WTC11 (cell line): Measurements from ENCODE around the gene ZNF367. TPM values are rescaled to one million over a fixed set of nuclear protein-coding genes. Genes with fewer than 3 reads are reported as not detected.

ENCODE experiments used
- ATAC-seq: fragments of 200-7000 bp; cut with Tn5 transposase; 2 replicates; pipeline ENCODE4 v1.10.0; 2021; ENCODE audit warnings: mild to moderate bottlenecking, moderate library complexity
- CTCF ChIA-PET: fragments of 300-600 bp; sonication (Branson Sonifier 250); formaldehyde crosslinking; loops from one replicate; lab custom pipeline; 2021; ENCODE audit warnings: antibody characterized with exemption; lab: Charles Lee
- POLR2A ChIA-PET: fragments of 350-600 bp; sonication (Branson Sonifier 250); formaldehyde crosslinking; loops from one replicate; lab custom pipeline; 2021; ENCODE audit warnings: antibody characterized with exemption; lab: Charles Lee
- DNase-seq: peaks from one replicate; pipeline ENCODE4 v3.0.0; 2021; ENCODE audit warnings: low spot score
- H3K27ac Mint-ChIP-seq: 2 replicates; pipeline ENCODE4 v1.8.0; 2021; ENCODE audit warnings: mixed read lengths
- H3K27me3 Mint-ChIP-seq: 2 replicates; pipeline ENCODE4 v1.8.0; 2021; ENCODE audit warnings: low read depth, mild to moderate bottlenecking, moderate library complexity, mixed read lengths
- H3K36me3 Mint-ChIP-seq: 2 replicates; pipeline ENCODE4 v1.8.0; 2021; ENCODE audit warnings: mixed read lengths
- H3K4me1 Mint-ChIP-seq: 2 replicates; pipeline ENCODE4 v1.8.0; 2022; ENCODE audit warnings: mixed read lengths
- H3K4me3 Mint-ChIP-seq: 2 replicates; pipeline ENCODE4 v1.8.0; 2021; ENCODE audit warnings: mild to moderate bottlenecking, moderate library complexity, mixed read lengths
- H3K9me3 Mint-ChIP-seq: 2 replicates; pipeline ENCODE4 v1.8.0; 2021; ENCODE audit warnings: mixed read lengths
- ELF4 ChIP-seq: sonication (generic); formaldehyde crosslinking; IDR thresholded peaks from 2 replicates; pipeline ENCODE4 v1.8.1; 2022; ENCODE audit warnings: low read depth, mild to moderate bottlenecking, moderate library complexity, missing genetic modification reagents
- FOXK1 ChIP-seq: sonication (generic); formaldehyde crosslinking; IDR thresholded peaks from 2 replicates; pipeline ENCODE4 v1.8.0; 2022; ENCODE audit warnings: mild to moderate bottlenecking, moderate library complexity, missing genetic modification reagents
- GRHL2 ChIP-seq: fragments of 250-450 bp; sonication (Bioruptor Pico); IDR thresholded peaks from 2 replicates; pipeline ENCODE4 v1.8.0; 2022; ENCODE audit warnings: mild to moderate bottlenecking, moderate library complexity; ENCODE audit not compliant: insufficient replicate concordance, severe bottlenecking
- HMGA2 ChIP-seq: fragments of 250-450 bp; sonication (Bioruptor Pico); IDR thresholded peaks from 2 replicates; pipeline ENCODE4 v1.4.0; 2021; ENCODE audit warnings: mild to moderate bottlenecking, moderate library complexity
- JAZF1 ChIP-seq: fragments of 250-450 bp; sonication (Bioruptor Pico); IDR thresholded peaks from 2 replicates; pipeline ENCODE4 v1.9.0; 2021; ENCODE audit warnings: moderate library complexity, mild to moderate bottlenecking, inconsistent platforms
- JUN ChIP-seq: sonication (generic); formaldehyde crosslinking; IDR thresholded peaks from 2 replicates; pipeline ENCODE4 v1.8.0; 2023; ENCODE audit warnings: mild to moderate bottlenecking, missing genetic modification reagents
- KAT7 ChIP-seq: sonication (generic); formaldehyde crosslinking; IDR thresholded peaks from 2 replicates; pipeline ENCODE4 v1.8.1; 2023; ENCODE audit warnings: missing genetic modification reagents, mild to moderate bottlenecking, borderline replicate concordance
- RELA ChIP-seq: sonication (generic); formaldehyde crosslinking; IDR thresholded peaks from 2 replicates; pipeline ENCODE4 v1.8.1; 2022; ENCODE audit warnings: missing genetic modification reagents, mild to moderate bottlenecking, borderline replicate concordance
- RORB ChIP-seq: fragments of 250-450 bp; sonication (Bioruptor Pico); IDR thresholded peaks from 2 replicates; pipeline ENCODE4 v1.9.0; 2021; ENCODE audit warnings: mild to moderate bottlenecking
- SOX15 ChIP-seq: fragments of 250-450 bp; sonication (Bioruptor Pico); IDR thresholded peaks from 2 replicates; pipeline ENCODE4 v1.9.0; 2021; ENCODE audit warnings: mild to moderate bottlenecking
- SP1 ChIP-seq: sonication (generic); formaldehyde crosslinking; conservative IDR thresholded peaks from 2 replicates; pipeline ENCODE4 v1.8.1; 2022; ENCODE audit warnings: missing genetic modification reagents
- TEAD1 ChIP-seq: sonication (generic); formaldehyde crosslinking; IDR thresholded peaks from 2 replicates; pipeline ENCODE4 v1.8.0; 2022; ENCODE audit warnings: mild to moderate bottlenecking, missing genetic modification reagents
- total RNA-seq: library from RNA; stranded (reverse); gene quantifications from 3 replicates; pipeline ENCODE4 v1.2.3, GENCODE V29; 2021
- TF ChIP-seq, protein P1 (sequence below): sonication (generic); formaldehyde crosslinking; IDR thresholded peaks from 2 replicates; pipeline ENCODE4 v1.8.0; 2022; ENCODE audit warnings: mild to moderate bottlenecking, missing genetic modification reagents
- TF ChIP-seq, protein P2 (sequence below): fragments of 200-600 bp; IDR thresholded peaks from 2 replicates; pipeline ENCODE4 v1.8.0; 2022; ENCODE audit warnings: antibody characterized with exemption
- TF ChIP-seq, protein P3 (sequence below): fragments of 250-450 bp; sonication (Bioruptor Pico); IDR thresholded peaks from 2 replicates; pipeline ENCODE4 v1.9.0; 2021; ENCODE audit warnings: mild to moderate bottlenecking, borderline replicate concordance
- TF ChIP-seq, protein P4 (sequence below): fragments of 250-450 bp; sonication (Bioruptor Pico); IDR thresholded peaks from 2 replicates; pipeline ENCODE4 v2.1.2; 2022; ENCODE audit warnings: mild to moderate bottlenecking, moderate library complexity
- TF ChIP-seq, protein P5 (sequence below): sonication (generic); formaldehyde crosslinking; IDR thresholded peaks from 2 replicates; pipeline ENCODE4 v1.8.0; 2022; ENCODE audit warnings: mild to moderate bottlenecking, missing genetic modification reagents
- TF ChIP-seq, protein P6 (sequence below): sonication (generic); formaldehyde crosslinking; IDR thresholded peaks from 2 replicates; pipeline ENCODE4 v1.8.1; 2023; ENCODE audit warnings: mild to moderate bottlenecking, missing genetic modification reagents, borderline replicate concordance

Gene ZNF367
- total RNA-seq, 1 experiment from 2014 or later: 7.4 TPM

DNA sequence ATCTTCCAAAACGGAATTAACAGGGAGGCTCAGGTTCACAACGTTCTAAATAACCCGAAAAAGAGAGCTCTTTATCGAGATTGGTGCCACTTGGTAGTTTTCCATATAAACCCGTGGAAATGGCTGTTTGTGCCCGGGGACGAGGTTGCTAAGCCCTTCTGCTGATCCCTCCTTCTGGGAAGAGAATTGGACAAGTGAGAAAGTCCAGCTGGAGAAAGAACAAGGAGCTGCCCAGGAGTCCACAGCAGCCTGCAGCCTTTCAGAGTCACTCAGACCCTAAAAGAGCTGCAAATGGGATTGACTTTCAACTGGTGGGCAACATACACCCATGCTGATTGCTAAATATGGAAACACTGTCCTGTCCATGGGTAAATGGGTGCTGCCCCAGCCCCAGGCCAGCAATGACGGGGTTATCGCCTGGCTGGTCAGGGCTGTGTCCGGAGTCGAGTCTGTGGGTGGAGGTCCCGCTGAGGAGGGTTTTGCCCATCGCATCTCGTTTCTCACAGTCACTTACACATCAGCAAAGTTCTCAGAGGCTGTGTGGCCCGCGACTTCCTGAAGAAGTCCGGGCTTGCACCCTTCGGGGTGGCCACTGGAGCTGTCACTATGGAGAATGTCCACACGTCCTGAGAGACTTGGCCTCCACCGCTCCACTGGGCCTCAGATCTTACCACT is 75.5 kb downstream of the ZNF367 start:
- TF ChIP-seq RELA (no peak), JAZF1 (CRISPR knock-in tag) (no peak), FOXK1 (CRISPR knock-in tag) (no peak), TEAD1 (CRISPR knock-in tag) (no peak), RORB (CRISPR knock-in tag) (no peak), KAT7 (CRISPR knock-in tag) (no peak), JUN (CRISPR knock-in tag) (no peak), HMGA2 (no peak), SOX15 (CRISPR knock-in tag) (no peak), SP1 (CRISPR knock-in tag) (no peak), ELF4 (CRISPR knock-in tag) (no peak), GRHL2 (CRISPR knock-in tag) (no peak)
- TF ChIP-seq, protein P1, sequence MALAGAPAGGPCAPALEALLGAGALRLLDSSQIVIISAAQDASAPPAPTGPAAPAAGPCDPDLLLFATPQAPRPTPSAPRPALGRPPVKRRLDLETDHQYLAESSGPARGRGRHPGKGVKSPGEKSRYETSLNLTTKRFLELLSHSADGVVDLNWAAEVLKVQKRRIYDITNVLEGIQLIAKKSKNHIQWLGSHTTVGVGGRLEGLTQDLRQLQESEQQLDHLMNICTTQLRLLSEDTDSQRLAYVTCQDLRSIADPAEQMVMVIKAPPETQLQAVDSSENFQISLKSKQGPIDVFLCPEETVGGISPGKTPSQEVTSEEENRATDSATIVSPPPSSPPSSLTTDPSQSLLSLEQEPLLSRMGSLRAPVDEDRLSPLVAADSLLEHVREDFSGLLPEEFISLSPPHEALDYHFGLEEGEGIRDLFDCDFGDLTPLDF (CRISPR knock-in tag): no peak
- TF ChIP-seq, protein P2, sequence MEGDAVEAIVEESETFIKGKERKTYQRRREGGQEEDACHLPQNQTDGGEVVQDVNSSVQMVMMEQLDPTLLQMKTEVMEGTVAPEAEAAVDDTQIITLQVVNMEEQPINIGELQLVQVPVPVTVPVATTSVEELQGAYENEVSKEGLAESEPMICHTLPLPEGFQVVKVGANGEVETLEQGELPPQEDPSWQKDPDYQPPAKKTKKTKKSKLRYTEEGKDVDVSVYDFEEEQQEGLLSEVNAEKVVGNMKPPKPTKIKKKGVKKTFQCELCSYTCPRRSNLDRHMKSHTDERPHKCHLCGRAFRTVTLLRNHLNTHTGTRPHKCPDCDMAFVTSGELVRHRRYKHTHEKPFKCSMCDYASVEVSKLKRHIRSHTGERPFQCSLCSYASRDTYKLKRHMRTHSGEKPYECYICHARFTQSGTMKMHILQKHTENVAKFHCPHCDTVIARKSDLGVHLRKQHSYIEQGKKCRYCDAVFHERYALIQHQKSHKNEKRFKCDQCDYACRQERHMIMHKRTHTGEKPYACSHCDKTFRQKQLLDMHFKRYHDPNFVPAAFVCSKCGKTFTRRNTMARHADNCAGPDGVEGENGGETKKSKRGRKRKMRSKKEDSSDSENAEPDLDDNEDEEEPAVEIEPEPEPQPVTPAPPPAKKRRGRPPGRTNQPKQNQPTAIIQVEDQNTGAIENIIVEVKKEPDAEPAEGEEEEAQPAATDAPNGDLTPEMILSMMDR: no peak
- TF ChIP-seq, protein P3, sequence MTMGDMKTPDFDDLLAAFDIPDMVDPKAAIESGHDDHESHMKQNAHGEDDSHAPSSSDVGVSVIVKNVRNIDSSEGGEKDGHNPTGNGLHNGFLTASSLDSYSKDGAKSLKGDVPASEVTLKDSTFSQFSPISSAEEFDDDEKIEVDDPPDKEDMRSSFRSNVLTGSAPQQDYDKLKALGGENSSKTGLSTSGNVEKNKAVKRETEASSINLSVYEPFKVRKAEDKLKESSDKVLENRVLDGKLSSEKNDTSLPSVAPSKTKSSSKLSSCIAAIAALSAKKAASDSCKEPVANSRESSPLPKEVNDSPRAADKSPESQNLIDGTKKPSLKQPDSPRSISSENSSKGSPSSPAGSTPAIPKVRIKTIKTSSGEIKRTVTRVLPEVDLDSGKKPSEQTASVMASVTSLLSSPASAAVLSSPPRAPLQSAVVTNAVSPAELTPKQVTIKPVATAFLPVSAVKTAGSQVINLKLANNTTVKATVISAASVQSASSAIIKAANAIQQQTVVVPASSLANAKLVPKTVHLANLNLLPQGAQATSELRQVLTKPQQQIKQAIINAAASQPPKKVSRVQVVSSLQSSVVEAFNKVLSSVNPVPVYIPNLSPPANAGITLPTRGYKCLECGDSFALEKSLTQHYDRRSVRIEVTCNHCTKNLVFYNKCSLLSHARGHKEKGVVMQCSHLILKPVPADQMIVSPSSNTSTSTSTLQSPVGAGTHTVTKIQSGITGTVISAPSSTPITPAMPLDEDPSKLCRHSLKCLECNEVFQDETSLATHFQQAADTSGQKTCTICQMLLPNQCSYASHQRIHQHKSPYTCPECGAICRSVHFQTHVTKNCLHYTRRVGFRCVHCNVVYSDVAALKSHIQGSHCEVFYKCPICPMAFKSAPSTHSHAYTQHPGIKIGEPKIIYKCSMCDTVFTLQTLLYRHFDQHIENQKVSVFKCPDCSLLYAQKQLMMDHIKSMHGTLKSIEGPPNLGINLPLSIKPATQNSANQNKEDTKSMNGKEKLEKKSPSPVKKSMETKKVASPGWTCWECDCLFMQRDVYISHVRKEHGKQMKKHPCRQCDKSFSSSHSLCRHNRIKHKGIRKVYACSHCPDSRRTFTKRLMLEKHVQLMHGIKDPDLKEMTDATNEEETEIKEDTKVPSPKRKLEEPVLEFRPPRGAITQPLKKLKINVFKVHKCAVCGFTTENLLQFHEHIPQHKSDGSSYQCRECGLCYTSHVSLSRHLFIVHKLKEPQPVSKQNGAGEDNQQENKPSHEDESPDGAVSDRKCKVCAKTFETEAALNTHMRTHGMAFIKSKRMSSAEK (CRISPR knock-in tag): no peak
- TF ChIP-seq, protein P4, sequence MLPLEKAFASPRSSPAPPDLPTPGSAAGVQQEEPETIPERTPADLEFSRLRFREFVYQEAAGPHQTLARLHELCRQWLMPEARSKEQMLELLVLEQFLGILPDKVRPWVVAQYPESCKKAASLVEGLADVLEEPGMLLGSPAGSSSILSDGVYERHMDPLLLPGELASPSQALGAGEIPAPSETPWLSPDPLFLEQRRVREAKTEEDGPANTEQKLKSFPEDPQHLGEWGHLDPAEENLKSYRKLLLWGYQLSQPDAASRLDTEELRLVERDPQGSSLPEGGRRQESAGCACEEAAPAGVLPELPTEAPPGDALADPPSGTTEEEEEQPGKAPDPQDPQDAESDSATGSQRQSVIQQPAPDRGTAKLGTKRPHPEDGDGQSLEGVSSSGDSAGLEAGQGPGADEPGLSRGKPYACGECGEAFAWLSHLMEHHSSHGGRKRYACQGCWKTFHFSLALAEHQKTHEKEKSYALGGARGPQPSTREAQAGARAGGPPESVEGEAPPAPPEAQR (CRISPR knock-in tag): no peak
- TF ChIP-seq, protein P5, sequence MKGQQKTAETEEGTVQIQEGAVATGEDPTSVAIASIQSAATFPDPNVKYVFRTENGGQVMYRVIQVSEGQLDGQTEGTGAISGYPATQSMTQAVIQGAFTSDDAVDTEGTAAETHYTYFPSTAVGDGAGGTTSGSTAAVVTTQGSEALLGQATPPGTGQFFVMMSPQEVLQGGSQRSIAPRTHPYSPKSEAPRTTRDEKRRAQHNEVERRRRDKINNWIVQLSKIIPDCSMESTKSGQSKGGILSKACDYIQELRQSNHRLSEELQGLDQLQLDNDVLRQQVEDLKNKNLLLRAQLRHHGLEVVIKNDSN (CRISPR knock-in tag): no peak
- TF ChIP-seq, protein P6, sequence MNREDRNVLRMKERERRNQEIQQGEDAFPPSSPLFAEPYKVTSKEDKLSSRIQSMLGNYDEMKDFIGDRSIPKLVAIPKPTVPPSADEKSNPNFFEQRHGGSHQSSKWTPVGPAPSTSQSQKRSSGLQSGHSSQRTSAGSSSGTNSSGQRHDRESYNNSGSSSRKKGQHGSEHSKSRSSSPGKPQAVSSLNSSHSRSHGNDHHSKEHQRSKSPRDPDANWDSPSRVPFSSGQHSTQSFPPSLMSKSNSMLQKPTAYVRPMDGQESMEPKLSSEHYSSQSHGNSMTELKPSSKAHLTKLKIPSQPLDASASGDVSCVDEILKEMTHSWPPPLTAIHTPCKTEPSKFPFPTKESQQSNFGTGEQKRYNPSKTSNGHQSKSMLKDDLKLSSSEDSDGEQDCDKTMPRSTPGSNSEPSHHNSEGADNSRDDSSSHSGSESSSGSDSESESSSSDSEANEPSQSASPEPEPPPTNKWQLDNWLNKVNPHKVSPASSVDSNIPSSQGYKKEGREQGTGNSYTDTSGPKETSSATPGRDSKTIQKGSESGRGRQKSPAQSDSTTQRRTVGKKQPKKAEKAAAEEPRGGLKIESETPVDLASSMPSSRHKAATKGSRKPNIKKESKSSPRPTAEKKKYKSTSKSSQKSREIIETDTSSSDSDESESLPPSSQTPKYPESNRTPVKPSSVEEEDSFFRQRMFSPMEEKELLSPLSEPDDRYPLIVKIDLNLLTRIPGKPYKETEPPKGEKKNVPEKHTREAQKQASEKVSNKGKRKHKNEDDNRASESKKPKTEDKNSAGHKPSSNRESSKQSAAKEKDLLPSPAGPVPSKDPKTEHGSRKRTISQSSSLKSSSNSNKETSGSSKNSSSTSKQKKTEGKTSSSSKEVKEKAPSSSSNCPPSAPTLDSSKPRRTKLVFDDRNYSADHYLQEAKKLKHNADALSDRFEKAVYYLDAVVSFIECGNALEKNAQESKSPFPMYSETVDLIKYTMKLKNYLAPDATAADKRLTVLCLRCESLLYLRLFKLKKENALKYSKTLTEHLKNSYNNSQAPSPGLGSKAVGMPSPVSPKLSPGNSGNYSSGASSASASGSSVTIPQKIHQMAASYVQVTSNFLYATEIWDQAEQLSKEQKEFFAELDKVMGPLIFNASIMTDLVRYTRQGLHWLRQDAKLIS (CRISPR knock-in tag): no peak
- CTCF ChIA-PET: interaction anchor here (1.5 to 2.8 kb wide), 2 partner anchors 15 to 111 kb away, joined by 6 to 8 read pairs; no protein-coding TSS in a partner anchor
- POLR2A ChIA-PET: no interaction called here

More for the DNA sequence above, 75.5 kb downstream of the ZNF367 start:
- H3K27me3 Mint-ChIP-seq: no peaks in the 10 kb centered on the region
- peaks cover 50% of the 10 kb centered on the region for H3K4me1 Mint-ChIP-seq
- peak overlapping the region; percentile 86; the same call in 1 of the 2 replicates for H3K27ac Mint-ChIP-seq
- no peak for ATAC-seq
- no peak overlapping the region for H3K4me3 Mint-ChIP-seq
- H3K9me3 Mint-ChIP-seq: no peaks in the 10 kb centered on the region
- H3K36me3 Mint-ChIP-seq: no peaks in the 10 kb centered on the region
- no peak for DNase-seq
